Pancreas (tissue), 10 donors: ENCODE results near the gene RNASE13. TPM values are rescaled to one million over a fixed set of nuclear protein-coding genes. Genes with fewer than 3 reads are reported as not detected.
A peak's percentile ranks its signal among the peaks of the same experiment; 100 is the strongest.

Experiments used
- ATAC-seq, 4 donors: fragments of 200-7000 bp; cut with Tn5 transposase; one replicate each; pipeline versions ENCODE4 v1.8.0 to v1.9.1; 2020; ENCODE audit warnings: mild to moderate bottlenecking in 4 of 4, moderate library complexity in 4 of 4
- DNase-seq, 6 donors: peaks; one replicate each; pipeline ENCODE4 v3.0.0-alpha.2; 2020
- FAIRE-seq: peaks from 2 replicates; lab custom pipeline; 2012; peaks lifted over from hg19 to GRCh38; lab: Jason Lieb, UNC
- H3K27ac ChIP-seq, 4 donors: fragments of 200-600 bp; sonication (generic); 1 replicate in 3 of 4; 2 replicates in 1 of 4; pipeline versions ENCODE4 v1.5.0 to v1.8.0; 2020
- H3K27me3 ChIP-seq, 4 donors: fragments of 200-600 bp; one replicate each; pipeline ENCODE4 v1.8.0; 2021
- H3K36me3 ChIP-seq, 3 donors: fragments of 200-600 bp; sonication (generic) in 1 of 3; one replicate each; pipeline versions ENCODE4 v1.5.0 to v1.8.0; 2020 to 2021
- H3K4me1 ChIP-seq, 3 donors: fragments of 200-600 bp; one replicate each; pipeline ENCODE4 v1.8.0; 2021
- H3K4me3 ChIP-seq, 4 donors: fragments of 200-600 bp; sonication (generic) in 2 of 4; one replicate each; pipeline versions ENCODE4 v1.5.0 to v1.8.0; 2020 to 2021
- H3K9me3 ChIP-seq, 4 donors: fragments of 200-600 bp; one replicate each; pipeline ENCODE4 v1.8.0; 2021
- CTCF ChIP-seq, 4 donors: fragments of 200-600 bp; sonication (generic) in 3 of 4; IDR thresholded peaks; one replicate each; pipeline versions ENCODE4 v1.5.0 to v1.8.0; 2021; ENCODE audit warnings: antibody characterized with exemption in 4 of 4
- WGBS, 2 donors: extraction: QIAGEN DNeasy Blood & Tissue Kit; methylation state at CpG; one replicate each; pipeline ENCODE4 v1.1.7; 2013; 5-methylcytosine and 5-hydroxymethylcytosine counted together
- intact Hi-C, 3 donors: fragments of 100-400 bp; cut with DNase I; formaldehyde crosslinking; loops; one replicate each; pipeline versions ENCODE4 v1.11.1 to v1.14.2; 2022
- polyA plus RNA-seq, 2 donors: library from polyadenylated mRNA; stranded (reverse); fragments of 200-250 nt; gene quantifications; one replicate each; pipeline ENCODE4 v1.2.3, GENCODE V29; 2013
- total RNA-seq, 6 donors: library from RNA; stranded (reverse); fragmentation: NEBNext Ultra II Directional in 4 of 6; extraction: Animal tissue kit (Norgen Biotek cat#: 25700) in 4 of 6; gene quantifications; one replicate each; pipeline versions ENCODE4 v1.2.1 to v1.2.4, GENCODE V29; 2021 to 2023
- donor health status: healthy with polysubstance abuse.
- donor health status: DM: no; HTN: no; CAD: no; lungs with moderate emphysema.
- donor health status: DM: no; HTN: no; CAD: no.
- donor health status: control.
- donor health status: control.
- donor health status: Bipolar disorder and iron deficiency.
- donor health status: DM: yes; HTN: yes; CAD: no.
- donor health status: DM: no; HTN: no; CAD: no.
- donor health status: DM: no; HTN: no; CAD: no.
- donor health status: DM: yes; HTN: yes; CAD: no.

Gene RNASE13
- total and polyA plus RNA-seq, 8 donors, result 0.08 to 0.23 (median 0.13) TPM; not detected in 4

- 63 to 64% methylated on average over 7 of the region's 7 CpGs for WGBS, 2 donors
- ATAC-seq (no peak), FAIRE-seq (no peak), DNase-seq (peak in 1 of 6 donors; percentile 36)
- TF ChIP-seq CTCF (IDR thresholded peaks at IDR 0.05), result no peak
- no peaks in the 10 kb centered on the region for H3K27me3 ChIP-seq
- H3K4me3 ChIP-seq, result no peak overlapping the region
- peaks cover 0 to 1% (median 0%) of the 10 kb centered on the region in 3 donors for H3K36me3 ChIP-seq
- intact Hi-C loops, result no loop called here
- H3K4me1 ChIP-seq, result peaks cover 0 to 5% (median 3%) of the 10 kb centered on the region in 3 donors
- no peaks in the 10 kb centered on the region for H3K9me3 ChIP-seq
- peak overlapping the region in 1 of 4 donors; percentile 38 for H3K27ac ChIP-seq
Observed at GRCh38 chr14:21026274-21026987, 8.2 kb downstream of the RNASE13 start.

GRCh38 chr14:21025371-21026273 is 9.0 kb downstream of the RNASE13 start:
- FAIRE-seq (no peak), DNase-seq (peak; percentile 40 to 80 (median 60)), ATAC-seq (peak; percentile 30 to 52 (median 48))
- intact Hi-C loops, result no loop called here
- 13 to 17% methylated on average over 55 to 58 of the region's 58 CpGs for WGBS, 2 donors
- no peak for TF ChIP-seq CTCF (IDR thresholded peaks at IDR 0.05)
- no peaks in the 10 kb centered on the region for H3K9me3 ChIP-seq
- H3K4me3 ChIP-seq, result peak overlapping the region; percentile 62 to 95 (median 85)
- H3K36me3 ChIP-seq, result peaks cover 0 to 9% (median 0%) of the 10 kb centered on the region in 3 donors
- H3K27me3 ChIP-seq, result no peaks in the 10 kb centered on the region
- peaks cover 0 to 5% (median 3%) of the 10 kb centered on the region in 3 donors for H3K4me1 ChIP-seq
- peak overlapping the region; percentile 41 to 67 (median 64) for H3K27ac ChIP-seq

GRCh38 chr14:21024585-21025370 is 9.8 kb downstream of the RNASE13 start, which contains the start of gene NDRG2:
Gene NDRG2 (minus strand): TSS chr14:21025061. CDS start chr14:21023315, 1,746 bp downstream.
- H3K9me3 ChIP-seq, result no peaks in the 10 kb centered on the region
- no peak for FAIRE-seq
- intact Hi-C loops, result loop anchor here in 1 of 3 donors (5.0 kb wide), 1 partner anchor 68 kb away; no protein-coding TSS in a partner anchor
- ATAC-seq, result peak; percentile 94 to 96 (median 94)
- peak within 1 kb of the TSS; percentile 62 to 95 (median 85) for H3K4me3 ChIP-seq
- peaks cover 0 to 5% (median 3%) of the 10 kb centered on the region in 3 donors for H3K4me1 ChIP-seq
- 1% methylated on average over 59 to 72 of the region's 72 CpGs for WGBS, 2 donors
- peak within 1 kb of the TSS; percentile 41 to 67 (median 64) for H3K27ac ChIP-seq
- no peak for TF ChIP-seq CTCF (IDR thresholded peaks at IDR 0.05)
- H3K27me3 ChIP-seq, result no peaks in the 10 kb centered on the region
- peaks cover 0 to 10% (median 0%) of the 10 kb centered on the region in 3 donors for H3K36me3 ChIP-seq
- peak; percentile 84 to 94 (median 87) for DNase-seq

- Histone ChIP-seq H3K4me3 (peak overlapping the region; percentile 62 to 95 (median 85)), H3K9me3 (no peaks in the 10 kb centered on the region), H3K36me3 (peaks cover 0 to 10% (median 0%) of the 10 kb centered on the region in 3 donors), H3K4me1 (peaks cover 0 to 5% (median 3%) of the 10 kb centered on the region in 3 donors), H3K27ac (peak overlapping the region; percentile 41 to 67 (median 64)), H3K27me3 (no peaks in the 10 kb centered on the region)
- no peak for DNase-seq
- intact Hi-C loops, result loop anchor here in 1 of 3 donors (5.0 kb wide), 1 partner anchor 68 kb away; no protein-coding TSS in a partner anchor
- TF ChIP-seq CTCF (IDR thresholded peaks at IDR 0.05), result no peak
- WGBS, 2 donors, result 9% methylated on average over 17 of the region's 17 CpGs
- no peak for FAIRE-seq
- ATAC-seq, result peak; percentile 45 to 61 (median 50)
Observed at GRCh38 chr14:21023817-21024584, 10.6 kb downstream of the RNASE13 start.
